Measurements from ENCODE around the gene TMA7.

- TF ChIP-seq YY1 (IDR thresholded peaks at IDR 0.05; ENCODE audit: insufficient read depth, insufficient read length) (no peak), SUZ12 (IDR thresholded peaks at IDR 0.05; ENCODE audit: extremely low read depth, insufficient read depth, insufficient read length) (no peak), ZNF274 (IDR thresholded peaks at IDR 0.05; ENCODE audit: low read depth, low read length) (no peak)
Observed at GRCh38 chr3:48427630-48427962, 12.5 kb upstream of the TMA7 start.
